A673 (cell line): ENCODE data around the gene ANAPC16.

Experiments
- EZH2 ChIP-seq: fragments of 200-600 bp; sonication (generic); IDR thresholded peaks from 2 replicates; pipeline ENCODE4 v1.6.1; 2017; ENCODE audit warnings: borderline replicate concordance, low read depth, mild to moderate bottlenecking, mixed read lengths, antibody characterized with exemption, low read length; ENCODE audit not compliant: poor library complexity, severe bottlenecking
- TF ChIP-seq, protein P1 (sequence below): fragments of 300-800, 200-600 bp; sonication (generic); conservative IDR thresholded peaks from 2 replicates; pipeline ENCODE4 v1.5.1; 2017; ENCODE audit warnings: low read depth, mild to moderate bottlenecking, antibody characterized with exemption, low read length, moderate library complexity, mixed read lengths

GRCh38 chr10:72277996-72278667 lies 62.3 kb downstream of the ANAPC16 start:
- TF ChIP-seq, protein P1, sequence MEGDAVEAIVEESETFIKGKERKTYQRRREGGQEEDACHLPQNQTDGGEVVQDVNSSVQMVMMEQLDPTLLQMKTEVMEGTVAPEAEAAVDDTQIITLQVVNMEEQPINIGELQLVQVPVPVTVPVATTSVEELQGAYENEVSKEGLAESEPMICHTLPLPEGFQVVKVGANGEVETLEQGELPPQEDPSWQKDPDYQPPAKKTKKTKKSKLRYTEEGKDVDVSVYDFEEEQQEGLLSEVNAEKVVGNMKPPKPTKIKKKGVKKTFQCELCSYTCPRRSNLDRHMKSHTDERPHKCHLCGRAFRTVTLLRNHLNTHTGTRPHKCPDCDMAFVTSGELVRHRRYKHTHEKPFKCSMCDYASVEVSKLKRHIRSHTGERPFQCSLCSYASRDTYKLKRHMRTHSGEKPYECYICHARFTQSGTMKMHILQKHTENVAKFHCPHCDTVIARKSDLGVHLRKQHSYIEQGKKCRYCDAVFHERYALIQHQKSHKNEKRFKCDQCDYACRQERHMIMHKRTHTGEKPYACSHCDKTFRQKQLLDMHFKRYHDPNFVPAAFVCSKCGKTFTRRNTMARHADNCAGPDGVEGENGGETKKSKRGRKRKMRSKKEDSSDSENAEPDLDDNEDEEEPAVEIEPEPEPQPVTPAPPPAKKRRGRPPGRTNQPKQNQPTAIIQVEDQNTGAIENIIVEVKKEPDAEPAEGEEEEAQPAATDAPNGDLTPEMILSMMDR = no peak
- TF ChIP-seq EZH2 = no peak
